Neuronal stem cell (in vitro differentiated cells): ENCODE measurements around the gene CNTNAP2.

Experiments
- DNase-seq: peaks from one replicate; pipeline ENCODE4 v3.0.0-alpha.2; 2013; ENCODE audit warnings: low spot score
- H2AFZ ChIP-seq: one replicate; pipeline ENCODE4 v1.6.1; 2013; ENCODE audit warnings: mild to moderate bottlenecking, low read length, inconsistent platforms
- H2AK5ac ChIP-seq: 2 replicates; pipeline ENCODE4 v1.6.1; 2013; ENCODE audit warnings: low read depth, mild to moderate bottlenecking, inconsistent platforms, low read length, moderate library complexity, mixed read lengths
- H2BK120ac ChIP-seq: 2 replicates; pipeline ENCODE4 v1.6.1; 2013; ENCODE audit warnings: low read depth, mild to moderate bottlenecking, inconsistent platforms, low read length, moderate library complexity, mixed read lengths
- H2BK12ac ChIP-seq: one replicate; pipeline ENCODE4 v1.6.1; 2013; ENCODE audit warnings: low read length, inconsistent platforms
- H2BK15ac ChIP-seq: 2 replicates; pipeline ENCODE4 v1.6.1; 2013; ENCODE audit warnings: mild to moderate bottlenecking, low read length, inconsistent platforms, mixed read lengths
- H2BK5ac ChIP-seq: one replicate; pipeline ENCODE4 v1.6.1; 2013; ENCODE audit warnings: inconsistent platforms, mild to moderate bottlenecking, low read length, moderate library complexity
- H3K14ac ChIP-seq: one replicate; pipeline ENCODE4 v1.6.1; 2013; ENCODE audit warnings: low read length, inconsistent platforms
- H3K18ac ChIP-seq: 2 replicates; pipeline ENCODE4 v1.6.1; 2013; ENCODE audit warnings: low read length, inconsistent platforms
- H3K23ac ChIP-seq: 2 replicates; pipeline ENCODE4 v1.6.1; 2013; ENCODE audit warnings: low read depth, mild to moderate bottlenecking, mixed read lengths, low read length, inconsistent platforms; ENCODE audit not compliant: poor library complexity
- H3K27ac ChIP-seq: replicated peaks from 3 replicates; pipeline ENCODE4 v1.5.1; 2013; ENCODE audit warnings: low read length, inconsistent platforms
- H3K27me3 ChIP-seq, 3 experiments: 2 replicates each; pipeline ENCODE4 v1.6.1; 2013; ENCODE audit warnings: low read length in 3 of 3, mild to moderate bottlenecking in 2 of 3, inconsistent platforms in 1 of 3, low read depth in 1 of 3, mixed read lengths in 1 of 3, moderate library complexity in 1 of 3; ENCODE audit not compliant: control insufficient read depth in 3 of 3, insufficient read depth in 3 of 3
- H3K36me3 ChIP-seq, 2 donors: replicated peaks in 1 of 2; 2 replicates each; pipeline ENCODE4 v1.6.1; 2013; ENCODE audit warnings: low read length in 2 of 2; ENCODE audit not compliant: control insufficient read depth in 2 of 2, insufficient read depth in 2 of 2
- H3K4ac ChIP-seq: 2 replicates; pipeline ENCODE4 v1.6.1; 2013; ENCODE audit warnings: inconsistent platforms, mild to moderate bottlenecking, low read length, moderate library complexity
- H3K4me1 ChIP-seq, 2 donors: 1 replicate in 1 of 2; 2 replicates in 1 of 2; pipeline ENCODE4 v1.6.1; 2013; ENCODE audit warnings: low read length in 2 of 2, low read depth in 1 of 2; ENCODE audit not compliant: control insufficient read depth in 2 of 2, insufficient read depth in 1 of 2
- H3K4me2 ChIP-seq: one replicate; pipeline ENCODE4 v1.6.1; 2013; ENCODE audit warnings: mild to moderate bottlenecking, low read length, inconsistent platforms; ENCODE audit not compliant: insufficient read depth, poor library complexity, severe bottlenecking
- H3K4me3 ChIP-seq, 2 donors: 2 replicates each; pipeline ENCODE4 v1.5.1; 2013; ENCODE audit warnings: low read length in 2 of 2, mild to moderate bottlenecking in 2 of 2, inconsistent platforms in 1 of 2, moderate library complexity in 1 of 2
- H3K79me1 ChIP-seq: one replicate; pipeline ENCODE4 v1.6.1; 2013; ENCODE audit warnings: low read depth, mild to moderate bottlenecking, inconsistent platforms, low read length, moderate library complexity
- H3K9ac ChIP-seq: one replicate; pipeline ENCODE4 v1.6.1; 2013; ENCODE audit warnings: mild to moderate bottlenecking, low read depth, low read length, inconsistent platforms; ENCODE audit not compliant: poor library complexity
- H3K9me3 ChIP-seq, 2 donors: replicated peaks in 1 of 2; 2 replicates each; pipeline versions ENCODE3 to v1.6.1; 2013; ENCODE audit warnings: low read length in 2 of 2, mild to moderate bottlenecking in 2 of 2, inconsistent platforms in 1 of 2, low read depth in 1 of 2, mixed read lengths in 1 of 2, moderate library complexity in 1 of 2; ENCODE audit not compliant: control insufficient read depth in 2 of 2, insufficient read depth in 1 of 2
- H4K8ac ChIP-seq: one replicate; pipeline ENCODE4 v1.6.1; 2013; ENCODE audit warnings: low read depth, mild to moderate bottlenecking, inconsistent platforms, low read length, moderate library complexity
- H4K91ac ChIP-seq: one replicate; pipeline ENCODE4 v1.6.1; 2013; ENCODE audit warnings: low read length, low read depth, mild to moderate bottlenecking, inconsistent platforms; ENCODE audit not compliant: poor library complexity
- WGBS, 2 donors: extraction: QIAGEN DNeasy Blood & Tissue Kit; methylation state at CpG; one replicate each; pipeline ENCODE4 v1.1.7; 2013; ENCODE audit warnings: missing lambda C conversion rate in 2 of 2, mixed read lengths in 1 of 2; ENCODE audit not compliant: insufficient read length in 2 of 2, insufficient replicate concordance in 1 of 2; ENCODE audit errors: extremely low coverage in 2 of 2; 5-methylcytosine and 5-hydroxymethylcytosine counted together

The CNTNAP2 gene

GRCh38 chr7:146956853-146957252, 840.3 kb downstream of the CNTNAP2 start:
- no peak for DNase-seq
- no peak overlapping the region for H3K9ac ChIP-seq
- no peak overlapping the region for H3K18ac ChIP-seq
- no peak overlapping the region for H3K23ac ChIP-seq
- H3K36me3 ChIP-seq = no peaks in the 10 kb centered on the region
- no peak overlapping the region for H2AK5ac ChIP-seq
- WGBS, 2 donors = no CpG with 5 or more reads among the region's 3 CpGs
- no peak overlapping the region for H3K4me3 ChIP-seq
- no peak overlapping the region for H2BK15ac ChIP-seq
- no peak overlapping the region for H2AFZ ChIP-seq
- no peak overlapping the region for H3K4me2 ChIP-seq
- H4K8ac ChIP-seq = no peak overlapping the region
- no peak overlapping the region for H3K4ac ChIP-seq
- H4K91ac ChIP-seq = no peak overlapping the region
- H3K79me1 ChIP-seq = no peaks in the 10 kb centered on the region
- H3K4me1 ChIP-seq = no peaks in the 10 kb centered on the region
- H3K27ac ChIP-seq = no peak overlapping the region
- no peak overlapping the region for H2BK120ac ChIP-seq
- no peak overlapping the region for H3K14ac ChIP-seq
- H2BK5ac ChIP-seq = no peak overlapping the region
- H2BK12ac ChIP-seq = no peak overlapping the region
- no peaks in the 10 kb centered on the region for H3K9me3 ChIP-seq
- no peaks in the 10 kb centered on the region for H3K27me3 ChIP-seq

GRCh38 chr7:146960773-146961391, 844.3 kb downstream of the CNTNAP2 start:
- no peak overlapping the region for H4K8ac ChIP-seq
- no peaks in the 10 kb centered on the region for H3K36me3 ChIP-seq
- no peak overlapping the region for H2BK15ac ChIP-seq
- no peaks in the 10 kb centered on the region for H3K9me3 ChIP-seq
- H2AFZ ChIP-seq = peak overlapping the region; percentile 42
- no peak overlapping the region for H3K9ac ChIP-seq
- no peak overlapping the region for H3K18ac ChIP-seq
- H3K4me1 ChIP-seq = no peaks in the 10 kb centered on the region
- DNase-seq = no peak
- no peak overlapping the region for H3K4ac ChIP-seq
- H2AK5ac ChIP-seq = no peak overlapping the region
- no peak overlapping the region for H4K91ac ChIP-seq
- no peaks in the 10 kb centered on the region for H3K27me3 ChIP-seq
- H3K27ac ChIP-seq = no peak overlapping the region
- no CpG with 5 or more reads among the region's 5 CpGs for WGBS, 2 donors
- no peak overlapping the region for H3K4me3 ChIP-seq
- no peak overlapping the region for H2BK120ac ChIP-seq
- no peak overlapping the region for H2BK12ac ChIP-seq
- H3K79me1 ChIP-seq = no peaks in the 10 kb centered on the region
- H2BK5ac ChIP-seq = no peak overlapping the region
- no peak overlapping the region for H3K14ac ChIP-seq
- H3K4me2 ChIP-seq = no peak overlapping the region
- no peak overlapping the region for H3K23ac ChIP-seq

GRCh38 chr7:146961617-146962016, 845.0 kb downstream of the CNTNAP2 start:
- Histone ChIP-seq H3K36me3 (no peaks in the 10 kb centered on the region), H4K91ac (no peak overlapping the region), H2AFZ (peak overlapping the region; percentile 42), H3K9me3 (no peaks in the 10 kb centered on the region), H3K9ac (no peak overlapping the region), H3K18ac (no peak overlapping the region), H3K79me1 (no peaks in the 10 kb centered on the region), H3K4ac (no peak overlapping the region), H2BK12ac (no peak overlapping the region), H2BK120ac (no peak overlapping the region), H2BK5ac (no peak overlapping the region), H2BK15ac (no peak overlapping the region), H3K14ac (no peak overlapping the region), H3K23ac (no peak overlapping the region), H3K27me3 (no peaks in the 10 kb centered on the region), H3K4me1 (no peaks in the 10 kb centered on the region), H2AK5ac (no peak overlapping the region), H3K4me3 (no peak overlapping the region), H3K4me2 (no peak overlapping the region), H3K27ac (no peak overlapping the region), H4K8ac (no peak overlapping the region)
- WGBS, 2 donors = no CpG with 5 or more reads among the region's 4 CpGs
- DNase-seq = no peak

GRCh38 chr7:146966274-146966673, 849.7 kb downstream of the CNTNAP2 start:
- H2AFZ ChIP-seq = no peak overlapping the region
- H2BK5ac ChIP-seq = no peak overlapping the region
- no peak overlapping the region for H3K9ac ChIP-seq
- H3K14ac ChIP-seq = no peak overlapping the region
- H2BK120ac ChIP-seq = no peak overlapping the region
- H3K4me3 ChIP-seq = no peak overlapping the region
- no peak overlapping the region for H2BK12ac ChIP-seq
- no peak overlapping the region for H3K4me2 ChIP-seq
- H3K36me3 ChIP-seq = no peaks in the 10 kb centered on the region
- H3K23ac ChIP-seq = no peak overlapping the region
- no peak for DNase-seq
- no peak overlapping the region for H2AK5ac ChIP-seq
- H3K27me3 ChIP-seq = no peaks in the 10 kb centered on the region
- no peak overlapping the region for H4K91ac ChIP-seq
- H3K27ac ChIP-seq = no peak overlapping the region
- H4K8ac ChIP-seq = no peak overlapping the region
- no peaks in the 10 kb centered on the region for H3K4me1 ChIP-seq
- H3K9me3 ChIP-seq = no peaks in the 10 kb centered on the region
- no peak overlapping the region for H3K18ac ChIP-seq
- H2BK15ac ChIP-seq = no peak overlapping the region
- no peaks in the 10 kb centered on the region for H3K79me1 ChIP-seq
- H3K4ac ChIP-seq = no peak overlapping the region
- no CpG with 5 or more reads among the region's 3 CpGs for WGBS, 2 donors
